HepG2 (cell line): ENCODE data around the gene SBNO2. TPM values are rescaled to one million over a fixed set of nuclear protein-coding genes. Genes with fewer than 3 reads are reported as not detected.

Experiments used
- polyA plus RNA-seq, 8 experiments: library from polyadenylated mRNA; depleted of rRNA in 3 of 8; stranded (reverse) in 7 of 8; unstranded in 1 of 8; fragments of >200 nt; fragmentation: Illumina TruSeq in 4 of 8; extraction: Trizol in 4 of 8; gene quantifications; 2 replicates each; pipeline versions ENCODE4 v1.2.1 to v1.2.3, GENCODE V29; 2011 to 2016; ENCODE audit warnings: low read depth in 4 of 8, missing spikeins in 1 of 8, mixed read lengths in 1 of 8; ENCODE audit not compliant: insufficient read depth in 1 of 8
- total RNA-seq, 5 experiments: library from RNA; depleted of rRNA; stranded (reverse); fragments of >200 nt; fragmentation: Illumina TruSeq; extraction: Trizol; gene quantifications; 2 replicates each; pipeline ENCODE4 v1.2.3, GENCODE V29; 2016; ENCODE audit warnings: low read depth in 1 of 5

Gene SBNO2
- total and polyA plus RNA-seq, 2 of the 13 experiments (the other 11 are each of a cell fraction or from before 2014, with no cell fraction given): 8.6 to 10.4 TPM

Other genes starting within 250 kb of the SBNO2 start
- 53.8 and 71.3 TPM in 2 replicates for gene ARID3A, start 248.2 kb downstream of the SBNO2 start, total RNA-seq (2016; rRNA removed; fragmentation: Illumina TruSeq; extraction: Trizol)
- 77.9 and 102 TPM in 2 replicates for gene ARID3A, start 248.2 kb downstream of the SBNO2 start, polyA plus RNA-seq (2011; rRNA removed)
- gene WDR18, start 189.9 kb downstream of the SBNO2 start, total RNA-seq (2016; rRNA removed; fragmentation: Illumina TruSeq; extraction: Trizol): 47.6 and 49.7 TPM in 2 replicates
- gene WDR18, start 189.9 kb downstream of the SBNO2 start, polyA plus RNA-seq (2011; rRNA removed): 36.4 and 44.6 TPM in 2 replicates
- 0.07 TPM in 1 of 2 replicates, not detected in the other for gene GRIN3B, start 173.8 kb downstream of the SBNO2 start, total RNA-seq (2016; rRNA removed; fragmentation: Illumina TruSeq; extraction: Trizol)
- 0.20 and 0.34 TPM in 2 replicates for gene GRIN3B, start 173.8 kb downstream of the SBNO2 start, polyA plus RNA-seq (2011; rRNA removed)
- gene TMEM259, start 153.1 kb downstream of the SBNO2 start, total RNA-seq (2016; rRNA removed; fragmentation: Illumina TruSeq; extraction: Trizol): 20.5 and 64.7 TPM in 2 replicates
- gene TMEM259, start 153.1 kb downstream of the SBNO2 start, polyA plus RNA-seq (2011; rRNA removed): 164 and 232 TPM in 2 replicates
- under 0.01 TPM in 1 of 2 replicates, not detected in the other for gene RNU6-2, start 152.7 kb downstream of the SBNO2 start, total RNA-seq (2016; rRNA removed; fragmentation: Illumina TruSeq; extraction: Trizol)
- gene RNU6-2, start 152.7 kb downstream of the SBNO2 start, polyA plus RNA-seq (2011; rRNA removed): not detected in 2 replicates
- gene CNN2, start 147.7 kb downstream of the SBNO2 start, total RNA-seq (2016; rRNA removed; fragmentation: Illumina TruSeq; extraction: Trizol): 70.0 and 84.5 TPM in 2 replicates
- gene CNN2, start 147.7 kb downstream of the SBNO2 start, polyA plus RNA-seq (2011; rRNA removed): 58.1 and 63.6 TPM in 2 replicates
- 1.3 and 4.4 TPM in 2 replicates for gene ABCA7, start 134.2 kb downstream of the SBNO2 start, total RNA-seq (2016; rRNA removed; fragmentation: Illumina TruSeq; extraction: Trizol)
- 32.4 and 41.2 TPM in 2 replicates for gene ABCA7, start 134.2 kb downstream of the SBNO2 start, polyA plus RNA-seq (2011; rRNA removed)
- 0.48 and 0.84 TPM in 2 replicates for gene ARHGAP45, start 107.1 kb downstream of the SBNO2 start, total RNA-seq (2016; rRNA removed; fragmentation: Illumina TruSeq; extraction: Trizol)
- 32.0 and 40.3 TPM in 2 replicates for gene ARHGAP45, start 107.1 kb downstream of the SBNO2 start, polyA plus RNA-seq (2011; rRNA removed)
- gene POLR2E, start 78.9 kb downstream of the SBNO2 start, total RNA-seq (2016; rRNA removed; fragmentation: Illumina TruSeq; extraction: Trizol): 140 TPM in 2 replicates
- 272 and 305 TPM in 2 replicates for gene POLR2E, start 78.9 kb downstream of the SBNO2 start, polyA plus RNA-seq (2011; rRNA removed)
- gene GPX4, start 70.3 kb downstream of the SBNO2 start, total RNA-seq (2016; rRNA removed; fragmentation: Illumina TruSeq; extraction: Trizol): 426 and 535 TPM in 2 replicates
- gene GPX4, start 70.3 kb downstream of the SBNO2 start, polyA plus RNA-seq (2011; rRNA removed): 613 and 728 TPM in 2 replicates
- 28.4 and 43.6 TPM in 2 replicates for gene STK11, start 31.5 kb upstream of the SBNO2 start, total RNA-seq (2016; rRNA removed; fragmentation: Illumina TruSeq; extraction: Trizol)
- gene STK11, start 31.5 kb upstream of the SBNO2 start, polyA plus RNA-seq (2011; rRNA removed): 27.5 and 40.8 TPM in 2 replicates
- 0.27 and 1.2 TPM in 2 replicates for gene CBARP, start 63.7 kb upstream of the SBNO2 start, total RNA-seq (2016; rRNA removed; fragmentation: Illumina TruSeq; extraction: Trizol)
- 1.4 and 2.8 TPM in 2 replicates for gene CBARP, start 63.7 kb upstream of the SBNO2 start, polyA plus RNA-seq (2011; rRNA removed)
- 78.7 and 88.0 TPM in 2 replicates for gene ATP5F1D, start 67.5 kb upstream of the SBNO2 start, total RNA-seq (2016; rRNA removed; fragmentation: Illumina TruSeq; extraction: Trizol)
- 39.4 and 49.3 TPM in 2 replicates for gene ATP5F1D, start 67.5 kb upstream of the SBNO2 start, polyA plus RNA-seq (2011; rRNA removed)
- 8.4 and 10.7 TPM in 2 replicates for gene MIDN, start 74.3 kb upstream of the SBNO2 start, total RNA-seq (2016; rRNA removed; fragmentation: Illumina TruSeq; extraction: Trizol)
- gene MIDN, start 74.3 kb upstream of the SBNO2 start, polyA plus RNA-seq (2011; rRNA removed): 18.0 and 19.6 TPM in 2 replicates
- 133 and 135 TPM in 2 replicates for gene CIRBP, start 95.1 kb upstream of the SBNO2 start, total RNA-seq (2016; rRNA removed; fragmentation: Illumina TruSeq; extraction: Trizol)
- 140 and 177 TPM in 2 replicates for gene CIRBP, start 95.1 kb upstream of the SBNO2 start, polyA plus RNA-seq (2011; rRNA removed)
- gene FAM174C, start 101.3 kb upstream of the SBNO2 start, total RNA-seq (2016; rRNA removed; fragmentation: Illumina TruSeq; extraction: Trizol): 21.9 and 31.3 TPM in 2 replicates
- 19.5 and 21.2 TPM in 2 replicates for gene FAM174C, start 101.3 kb upstream of the SBNO2 start, polyA plus RNA-seq (2011; rRNA removed)
- 4.3 and 9.9 TPM in 2 replicates for gene EFNA2, start 111.6 kb upstream of the SBNO2 start, total RNA-seq (2016; rRNA removed; fragmentation: Illumina TruSeq; extraction: Trizol)
- gene EFNA2, start 111.6 kb upstream of the SBNO2 start, polyA plus RNA-seq (2011; rRNA removed): 6.0 and 11.1 TPM in 2 replicates
- 41.9 and 66.9 TPM in 2 replicates for gene NDUFS7, start 209.6 kb upstream of the SBNO2 start, total RNA-seq (2016; rRNA removed; fragmentation: Illumina TruSeq; extraction: Trizol)
- 34.3 and 39.2 TPM in 2 replicates for gene NDUFS7, start 209.6 kb upstream of the SBNO2 start, polyA plus RNA-seq (2011; rRNA removed)
- gene GAMT, start 227.3 kb upstream of the SBNO2 start, total RNA-seq (2016; rRNA removed; fragmentation: Illumina TruSeq; extraction: Trizol): 113 and 124 TPM in 2 replicates
- 115 and 120 TPM in 2 replicates for gene GAMT, start 227.3 kb upstream of the SBNO2 start, polyA plus RNA-seq (2011; rRNA removed)
- gene DAZAP1, start 233.3 kb upstream of the SBNO2 start, total RNA-seq (2016; rRNA removed; fragmentation: Illumina TruSeq; extraction: Trizol): 50.5 and 79.2 TPM in 2 replicates
- 58.7 and 63.3 TPM in 2 replicates for gene DAZAP1, start 233.3 kb upstream of the SBNO2 start, polyA plus RNA-seq (2011; rRNA removed)